ENCODE data around the gene SNAPC2. TPM values are rescaled to one million over a fixed set of nuclear protein-coding genes. Genes with fewer than 3 reads are reported as not detected.

SNAPC2 gene
- total RNA-seq, 1 experiment from 2014 or later, result 27.5 TPM

GRCh38 chr19:7968796-7969554 lies 48.8 kb downstream of the SNAPC2 start:
- DNase-seq (ENCODE audit: low read depth), result no peak

- no peak for DNase-seq (ENCODE audit: low read depth)
Observed at GRCh38 chr19:7969555-7969939, 49.4 kb downstream of the SNAPC2 start.

GRCh38 chr19:7970716-7971448 lies 50.7 kb downstream of the SNAPC2 start:
- DNase-seq (ENCODE audit: low read depth), result peak; percentile 25

- no peak for DNase-seq (ENCODE audit: low read depth)
Observed at GRCh38 chr19:7971553-7972520, 51.7 kb downstream of the SNAPC2 start.

Other genes with a start within 250 kb of the SNAPC2 start
- gene MCEMP1, start 243.2 kb upstream of the SNAPC2 start, total RNA-seq (2014; rRNA removed; shearing (Covaris generic)), result not detected in 2 replicates
- 52.6 and 61.5 TPM in 2 replicates for gene TRAPPC5, start 239.5 kb upstream of the SNAPC2 start, total RNA-seq (2014; rRNA removed; shearing (Covaris generic))
- not detected in 2 replicates for gene FCER2, start 218.2 kb upstream of the SNAPC2 start, total RNA-seq (2014; rRNA removed; shearing (Covaris generic))
- not detected in 2 replicates for gene CLEC4G, start 188.2 kb upstream of the SNAPC2 start, total RNA-seq (2014; rRNA removed; shearing (Covaris generic))
- not detected in 2 replicates for gene CD209, start 172.8 kb upstream of the SNAPC2 start, total RNA-seq (2014; rRNA removed; shearing (Covaris generic))
- gene CLEC4M, start 157.1 kb upstream of the SNAPC2 start, total RNA-seq (2014; rRNA removed; shearing (Covaris generic)), result not detected in 2 replicates
- gene EVI5L, start 90.1 kb upstream of the SNAPC2 start, total RNA-seq (2014; rRNA removed; shearing (Covaris generic)), result 6.8 and 8.1 TPM in 2 replicates
- gene PRR36, start 45.9 kb upstream of the SNAPC2 start, total RNA-seq (2014; rRNA removed; shearing (Covaris generic)), result not detected in 2 replicates
- 5.2 and 7.3 TPM in 2 replicates for gene LRRC8E, start 31.8 kb upstream of the SNAPC2 start, total RNA-seq (2014; rRNA removed; shearing (Covaris generic))
- 5.0 and 6.4 TPM in 2 replicates for gene MAP2K7, start 16.5 kb upstream of the SNAPC2 start, total RNA-seq (2014; rRNA removed; shearing (Covaris generic))
- 0.36 and 2.1 TPM in 2 replicates for gene TGFBR3L, start 5.5 kb upstream of the SNAPC2 start, total RNA-seq (2014; rRNA removed; shearing (Covaris generic))
- 1.2 and 2.6 TPM in 2 replicates for gene CTXN1, start 5.8 kb downstream of the SNAPC2 start, total RNA-seq (2014; rRNA removed; shearing (Covaris generic))
- gene TIMM44, start 23.3 kb downstream of the SNAPC2 start, total RNA-seq (2014; rRNA removed; shearing (Covaris generic)), result 35.7 and 77.2 TPM in 2 replicates
- 31.8 and 39.0 TPM in 2 replicates for gene ELAVL1, start 85.3 kb downstream of the SNAPC2 start, total RNA-seq (2014; rRNA removed; shearing (Covaris generic))
- not detected in 2 replicates for gene CCL25, start 132.4 kb downstream of the SNAPC2 start, total RNA-seq (2014; rRNA removed; shearing (Covaris generic))
- not detected in 2 replicates for gene FBN3, start 229.3 kb downstream of the SNAPC2 start, total RNA-seq (2014; rRNA removed; shearing (Covaris generic))